HCT116 (cell line): ENCODE results near the gene C6orf47.
A peak's percentile ranks its signal among the peaks of the same experiment; 100 is the strongest.

Source experiments
- EZH2 ChIP-seq: fragments of 200-600 bp; sonication (generic); IDR thresholded peaks from 2 replicates; pipeline ENCODE4 v1.6.1; 2017; ENCODE audit warnings: antibody characterized with exemption, mixed run types
- POLR2A ChIP-seq: IDR thresholded peaks from 2 replicates; pipeline ENCODE4 v1.7.0; 2011; ENCODE audit warnings: borderline replicate concordance; ENCODE audit not compliant: insufficient read depth, insufficient read length; ENCODE audit errors: extremely low read depth
- POLR2AphosphoS5 ChIP-seq: IDR thresholded peaks from 2 replicates; pipeline ENCODE4 v1.6.1; 2011; ENCODE audit warnings: mild to moderate bottlenecking, low read depth, low read length, moderate library complexity
- SP1 ChIP-seq: IDR thresholded peaks from 2 replicates; pipeline ENCODE4 v1.6.1; 2012; ENCODE audit warnings: low read depth
- TF ChIP-seq, protein P1 (sequence below), 3 experiments: fragments of 200-600 bp in 1 of 3; sonication (generic) in 1 of 3; IDR thresholded peaks in 2 of 3; conservative IDR thresholded peaks in 1 of 3; 2 replicates each; pipeline ENCODE4 v1.5.1; 2012 to 2017; ENCODE audit warnings: low read depth in 2 of 3, low read length in 2 of 3, antibody characterized with exemption in 1 of 3, borderline replicate concordance in 1 of 3, control low read depth in 1 of 3, mild to moderate bottlenecking in 1 of 3, mixed read lengths in 1 of 3, mixed run types in 1 of 3, moderate library complexity in 1 of 3; ENCODE audit not compliant: insufficient read depth in 1 of 3
- TF ChIP-seq, protein P2 (sequence below): IDR thresholded peaks from 2 replicates; pipeline ENCODE4 v1.6.1; 2012

DNA sequence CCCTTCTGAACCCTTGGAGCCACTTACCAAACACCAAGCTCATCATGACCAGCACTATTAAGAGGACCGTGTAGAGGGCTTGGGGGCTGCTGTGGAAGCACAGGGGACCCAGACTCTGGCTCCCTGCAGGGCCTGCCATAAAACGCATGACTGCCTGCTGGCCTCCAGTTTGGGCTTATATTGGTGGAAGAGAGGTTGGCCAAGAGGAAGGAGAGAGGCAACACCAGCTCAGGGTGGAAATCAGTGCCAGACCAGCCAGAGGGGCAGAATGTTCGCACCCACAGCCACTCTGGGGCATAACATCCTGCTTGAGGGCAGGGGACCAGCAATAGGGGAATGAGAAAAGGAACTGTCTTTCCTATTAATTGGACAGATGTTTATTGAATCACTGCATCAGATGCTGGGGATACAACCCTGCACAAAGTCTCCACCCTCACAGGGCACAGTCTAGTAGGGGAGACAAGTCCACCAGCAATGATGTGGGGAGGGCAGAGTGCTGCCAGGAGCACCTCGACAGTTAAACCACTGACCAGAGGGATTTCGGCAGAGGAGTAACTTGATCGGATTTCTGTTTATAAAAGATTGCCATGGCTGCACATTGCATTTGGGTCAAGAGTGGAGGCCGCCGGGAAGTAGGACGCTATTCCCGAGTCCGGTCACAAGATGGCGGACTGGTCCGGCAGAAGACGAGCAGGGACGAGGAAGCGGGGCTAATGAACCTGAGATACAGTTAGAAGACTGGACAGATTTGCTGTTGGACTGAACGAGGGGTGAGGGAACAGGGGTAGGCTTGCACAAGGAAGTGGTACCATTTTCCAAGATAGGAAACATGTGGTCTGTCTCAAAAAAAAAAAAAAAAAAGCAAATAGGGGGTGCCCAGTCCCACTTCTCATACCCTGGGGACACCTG is 19.9 kb upstream of the C6orf47 start, which contains the start of gene LY6G5C:
- TF ChIP-seq EZH2 (no peak), POLR2A (no peak), SP1 (no peak), POLR2AphosphoS5 (0 out of 2 replicates have a peak, but pooled peaks have one; percentile 11)
- TF ChIP-seq, protein P1, sequence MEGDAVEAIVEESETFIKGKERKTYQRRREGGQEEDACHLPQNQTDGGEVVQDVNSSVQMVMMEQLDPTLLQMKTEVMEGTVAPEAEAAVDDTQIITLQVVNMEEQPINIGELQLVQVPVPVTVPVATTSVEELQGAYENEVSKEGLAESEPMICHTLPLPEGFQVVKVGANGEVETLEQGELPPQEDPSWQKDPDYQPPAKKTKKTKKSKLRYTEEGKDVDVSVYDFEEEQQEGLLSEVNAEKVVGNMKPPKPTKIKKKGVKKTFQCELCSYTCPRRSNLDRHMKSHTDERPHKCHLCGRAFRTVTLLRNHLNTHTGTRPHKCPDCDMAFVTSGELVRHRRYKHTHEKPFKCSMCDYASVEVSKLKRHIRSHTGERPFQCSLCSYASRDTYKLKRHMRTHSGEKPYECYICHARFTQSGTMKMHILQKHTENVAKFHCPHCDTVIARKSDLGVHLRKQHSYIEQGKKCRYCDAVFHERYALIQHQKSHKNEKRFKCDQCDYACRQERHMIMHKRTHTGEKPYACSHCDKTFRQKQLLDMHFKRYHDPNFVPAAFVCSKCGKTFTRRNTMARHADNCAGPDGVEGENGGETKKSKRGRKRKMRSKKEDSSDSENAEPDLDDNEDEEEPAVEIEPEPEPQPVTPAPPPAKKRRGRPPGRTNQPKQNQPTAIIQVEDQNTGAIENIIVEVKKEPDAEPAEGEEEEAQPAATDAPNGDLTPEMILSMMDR (IDR thresholded peaks at IDR 0.05 in 2 of 3, conservative IDR thresholded peaks at IDR 0.05 in 1 of 3; ENCODE audit: borderline replicate concordance in 1 of 3, insufficient read depth in 1 of 3, low read depth in 2 of 3, low read length in 2 of 3), result peak; percentile 43 to 90 (median 65)
- TF ChIP-seq, protein P2, sequence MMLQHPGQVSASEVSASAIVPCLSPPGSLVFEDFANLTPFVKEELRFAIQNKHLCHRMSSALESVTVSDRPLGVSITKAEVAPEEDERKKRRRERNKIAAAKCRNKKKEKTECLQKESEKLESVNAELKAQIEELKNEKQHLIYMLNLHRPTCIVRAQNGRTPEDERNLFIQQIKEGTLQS, result no peak
